Sigmoid colon (tissue), 3 donors: ENCODE measurements around the gene ADAM8.

Experiments used
- CTCF ChIP-seq, 4 experiments: fragments of 450-650 bp in 3 of 4; fragments of 200-600 bp in 1 of 4; IDR thresholded peaks; one replicate each; pipeline ENCODE4 v1.5.1; 2016 to 2019; ENCODE audit warnings: antibody characterized with exemption in 4 of 4, mild to moderate bottlenecking in 3 of 4, moderate library complexity in 2 of 4
- POLR2A ChIP-seq, 2 donors: fragments of 450-650 bp; IDR thresholded peaks; one replicate each; pipeline ENCODE4 v1.6.1; 2016; ENCODE audit warnings: antibody characterized with exemption in 2 of 2, mild to moderate bottlenecking in 2 of 2, moderate library complexity in 2 of 2

GRCh38 chr10:133299224-133299623 is 22.6 kb upstream of the ADAM8 start:
- TF ChIP-seq CTCF (IDR thresholded peaks at IDR 0.05) (no peak), POLR2A (IDR thresholded peaks at IDR 0.05) (no peak)
